SU-DHL-6 (cell line): ENCODE results near the gene RABEPK.
"Not testable (repeated sequence)": the region's sequence is repeated elsewhere in the genome, so short reads cannot be mapped to it uniquely, and the experiment has no call there.

Experiments
- H2AFZ ChIP-seq: fragments of 200-600 bp; sonication (generic); 2 replicates; pipeline ENCODE4 v1.6.1; 2014; ENCODE audit warnings: low read depth, mild to moderate bottlenecking, moderate library complexity, mixed read lengths, antibody characterized with exemption, low read length; ENCODE audit not compliant: severe bottlenecking
- H3F3A ChIP-seq: fragments of 200-600 bp; shearing (Covaris generic); 2 replicates; pipeline ENCODE4 v1.6.0; 2016; ENCODE audit warnings: antibody characterized with exemption, mild to moderate bottlenecking; ENCODE audit not compliant: insufficient read depth
- H3K27ac ChIP-seq: fragments of 200-600 bp; sonication (generic); 2 replicates; pipeline ENCODE4 v1.5.1; 2016; ENCODE audit warnings: low read depth, mild to moderate bottlenecking, low read length, moderate library complexity, mixed read lengths
- H3K27me3 ChIP-seq: fragments of 200-600 bp; sonication (generic), shearing (Covaris generic); 2 replicates; pipeline ENCODE4 v1.6.0; 2014; ENCODE audit warnings: mild to moderate bottlenecking, low read length
- H3K36me3 ChIP-seq: fragments of 200-600 bp; sonication (generic); 2 replicates; pipeline ENCODE4 v1.6.1; 2014; ENCODE audit warnings: mild to moderate bottlenecking, low read length, mixed read lengths
- H3K4me2 ChIP-seq: fragments of 300-600, 200-600 bp; shearing (Covaris generic), sonication (generic); 2 replicates; pipeline ENCODE4 v1.6.0; 2014; ENCODE audit warnings: low read length, low read depth, mild to moderate bottlenecking; ENCODE audit not compliant: poor library complexity, severe bottlenecking
- H3K4me3 ChIP-seq: fragments of 200-600 bp; sonication (generic); 2 replicates; pipeline ENCODE4 v1.5.1; 2014; ENCODE audit warnings: antibody characterized with exemption, low read length, mild to moderate bottlenecking, mixed read lengths; ENCODE audit not compliant: insufficient read depth, poor library complexity, severe bottlenecking
- H3K79me2 ChIP-seq: fragments of 200-600 bp; sonication (generic); 2 replicates; pipeline ENCODE4 v1.6.1; 2014; ENCODE audit warnings: mild to moderate bottlenecking, low read length, moderate library complexity; ENCODE audit not compliant: insufficient read depth
- H3K9ac ChIP-seq: fragments of 200-600 bp; sonication (generic); 2 replicates; pipeline ENCODE4 v1.7.0; 2014; ENCODE audit warnings: mild to moderate bottlenecking, low read length
- H3K9me2 ChIP-seq: fragments of 200-600 bp; sonication (generic); replicated peaks from 2 replicates; pipeline ENCODE4 v1.6.1; 2014; ENCODE audit warnings: low read length; ENCODE audit not compliant: insufficient read depth
- H3K9me3 ChIP-seq: fragments of 200-600 bp; sonication (generic); 2 replicates; pipeline ENCODE4 v1.6.1; 2014; ENCODE audit warnings: low read length, mixed read lengths; ENCODE audit not compliant: insufficient read depth
- H4K20me1 ChIP-seq: fragments of 200-600 bp; sonication (generic); 2 replicates; pipeline ENCODE4 v1.6.1; 2014; ENCODE audit warnings: low read depth, mild to moderate bottlenecking, antibody characterized with exemption, low read length, moderate library complexity, mixed read lengths
- CTCF ChIP-seq: fragments of 200-600 bp; sonication (generic); IDR thresholded peaks from one replicate; pipeline ENCODE4 v1.5.1; 2017; ENCODE audit warnings: antibody characterized with exemption, mild to moderate bottlenecking, low read length, moderate library complexity; ENCODE audit not compliant: insufficient read depth, poor library complexity, severe bottlenecking
- EZH2phosphoT487 ChIP-seq: fragments of 200-600 bp; sonication (generic), shearing (Covaris generic); conservative IDR thresholded peaks from 2 replicates; pipeline ENCODE4 v1.6.1; 2018; ENCODE audit warnings: mild to moderate bottlenecking, antibody characterized with exemption, low read length, moderate library complexity, mixed read lengths

Gene RABEPK

GRCh38 chr9:125176636-125177035 lies 23.7 kb upstream of the RABEPK start:
- Histone ChIP-seq H3K27me3 (no peaks in the 10 kb centered on the region), H3K36me3 (no peaks in the 10 kb centered on the region), H3K9ac (no peak overlapping the region), H3K79me2 (peaks cover 93% of the 10 kb centered on the region), H3K4me2 (no peak overlapping the region), H3K4me3 (no peak overlapping the region), H3K9me3 (no peaks in the 10 kb centered on the region), H2AFZ (no peak overlapping the region), H3K9me2 (no peaks in the 10 kb centered on the region), H4K20me1 (peaks cover 6% of the 10 kb centered on the region; the same call in 1 of the 2 replicates), H3F3A (no peaks in the 10 kb centered on the region; the same call in 1 of the 2 replicates), H3K27ac (no peak overlapping the region)
- TF ChIP-seq CTCF (no peak), EZH2phosphoT487 (no peak)

GRCh38 chr9:125177888-125178287 lies 22.5 kb upstream of the RABEPK start:
- Histone ChIP-seq H3K9me3 (no peaks in the 10 kb centered on the region), H3K36me3 (no peaks in the 10 kb centered on the region), H3K79me2 (peaks cover 94% of the 10 kb centered on the region), H3K27me3 (no peaks in the 10 kb centered on the region), H2AFZ (no peak overlapping the region), H3K27ac (no peak overlapping the region), H3F3A (no peaks in the 10 kb centered on the region; the same call in 1 of the 2 replicates), H4K20me1 (peaks cover 6% of the 10 kb centered on the region; the same call in 1 of the 2 replicates), H3K9ac (no peak overlapping the region), H3K4me3 (no peak overlapping the region), H3K4me2 (no peak overlapping the region), H3K9me2 (no peaks in the 10 kb centered on the region)
- TF ChIP-seq CTCF (no peak), EZH2phosphoT487 (no peak)

DNA sequence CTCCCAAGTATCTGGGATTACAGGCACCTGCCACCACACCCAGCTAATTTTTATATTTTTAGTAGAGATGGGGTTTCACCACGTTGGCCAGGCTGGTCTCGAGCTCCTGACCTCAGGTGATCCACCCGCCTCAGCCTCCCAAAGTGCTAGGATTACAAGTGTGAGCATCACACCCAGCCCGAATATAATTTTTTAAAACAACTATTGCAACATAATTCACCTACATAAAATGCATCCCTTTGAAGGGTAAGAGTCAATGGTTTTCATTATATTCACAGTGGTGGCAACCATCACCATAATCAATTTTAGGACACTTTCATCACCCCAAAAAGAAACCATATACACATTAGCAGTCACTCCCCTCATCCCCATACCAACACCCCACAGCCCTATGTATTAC lies 20.6 kb upstream of the RABEPK start:
- H3K27me3 ChIP-seq, H3K9me3 ChIP-seq, H3K4me2 ChIP-seq, H3K9ac ChIP-seq, H2AFZ ChIP-seq, H3F3A ChIP-seq, H3K9me2 ChIP-seq, H4K20me1 ChIP-seq, H3K27ac ChIP-seq, H3K36me3 ChIP-seq, H3K4me3 ChIP-seq: not testable (repeated sequence)
- H3K79me2 ChIP-seq, result peaks cover 100% of the 10 kb centered on the region

DNA sequence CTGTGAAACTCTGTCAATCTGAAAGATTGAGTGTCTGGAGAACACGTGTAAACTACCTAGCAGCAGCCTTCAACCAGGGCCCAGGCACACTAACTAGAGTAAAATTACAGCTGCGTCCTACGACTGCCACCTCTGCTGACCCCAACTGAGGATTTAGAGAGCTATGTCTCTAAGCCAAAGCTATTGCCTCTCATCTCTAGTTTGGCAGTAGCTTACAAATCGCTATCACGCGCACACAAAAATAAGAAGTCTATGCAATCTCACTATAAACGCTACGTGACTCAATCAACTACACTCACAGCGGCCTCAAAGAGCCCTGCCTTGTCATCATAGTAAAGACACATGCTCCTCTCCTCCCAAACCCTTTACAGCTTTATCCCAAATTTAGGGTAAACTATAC lies 19.5 kb upstream of the RABEPK start:
- Histone ChIP-seq H3K27ac (no peak overlapping the region), H3F3A (no peaks in the 10 kb centered on the region; the same call in 1 of the 2 replicates), H3K4me3 (no peak overlapping the region), H3K9ac (no peak overlapping the region), H3K36me3 (no peaks in the 10 kb centered on the region), H3K27me3 (no peaks in the 10 kb centered on the region), H3K9me2 (no peaks in the 10 kb centered on the region), H3K4me2 (no peak overlapping the region), H3K9me3 (no peaks in the 10 kb centered on the region), H2AFZ (no peak overlapping the region), H3K79me2 (peaks cover 100% of the 10 kb centered on the region), H4K20me1 (0 out of 2 replicates have a peak, but pooled peaks cover 2% of the 10 kb centered on the region)
- no peak for TF ChIP-seq CTCF
- TF ChIP-seq EZH2phosphoT487, result no peak

GRCh38 chr9:125181756-125182155 lies 18.6 kb upstream of the RABEPK start:
- peaks cover 100% of the 10 kb centered on the region for H3K79me2 ChIP-seq
- not testable (repeated sequence) for H3K9me2 ChIP-seq, H3K9ac ChIP-seq, H3K4me3 ChIP-seq, H4K20me1 ChIP-seq, H3K36me3 ChIP-seq, H3K27ac ChIP-seq, H3K9me3 ChIP-seq, H3K4me2 ChIP-seq, H2AFZ ChIP-seq, H3K27me3 ChIP-seq, H3F3A ChIP-seq
